Measurements from ENCODE around the gene NLRX1.

DNA sequence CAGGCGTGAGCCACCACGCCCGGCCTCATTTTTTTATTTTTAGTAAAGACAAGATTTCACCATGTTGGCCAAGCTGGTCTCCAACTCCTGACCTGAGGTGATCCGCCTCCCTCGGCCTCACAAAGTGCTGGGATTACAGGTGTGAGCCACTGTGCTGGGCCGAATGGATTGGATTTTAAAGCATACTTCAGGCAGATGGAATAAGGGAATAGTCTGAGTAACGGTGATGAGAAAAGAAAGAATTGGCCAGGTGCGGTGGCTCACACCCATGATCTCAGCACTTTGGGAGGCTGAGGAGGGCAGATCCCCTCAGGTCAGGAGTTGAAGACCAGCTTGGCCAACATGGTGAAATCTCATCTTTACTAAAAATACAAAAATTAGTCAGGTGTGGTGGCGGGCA, 35.5 kb downstream of the NLRX1 start:
- TF ChIP-seq, protein P1, sequence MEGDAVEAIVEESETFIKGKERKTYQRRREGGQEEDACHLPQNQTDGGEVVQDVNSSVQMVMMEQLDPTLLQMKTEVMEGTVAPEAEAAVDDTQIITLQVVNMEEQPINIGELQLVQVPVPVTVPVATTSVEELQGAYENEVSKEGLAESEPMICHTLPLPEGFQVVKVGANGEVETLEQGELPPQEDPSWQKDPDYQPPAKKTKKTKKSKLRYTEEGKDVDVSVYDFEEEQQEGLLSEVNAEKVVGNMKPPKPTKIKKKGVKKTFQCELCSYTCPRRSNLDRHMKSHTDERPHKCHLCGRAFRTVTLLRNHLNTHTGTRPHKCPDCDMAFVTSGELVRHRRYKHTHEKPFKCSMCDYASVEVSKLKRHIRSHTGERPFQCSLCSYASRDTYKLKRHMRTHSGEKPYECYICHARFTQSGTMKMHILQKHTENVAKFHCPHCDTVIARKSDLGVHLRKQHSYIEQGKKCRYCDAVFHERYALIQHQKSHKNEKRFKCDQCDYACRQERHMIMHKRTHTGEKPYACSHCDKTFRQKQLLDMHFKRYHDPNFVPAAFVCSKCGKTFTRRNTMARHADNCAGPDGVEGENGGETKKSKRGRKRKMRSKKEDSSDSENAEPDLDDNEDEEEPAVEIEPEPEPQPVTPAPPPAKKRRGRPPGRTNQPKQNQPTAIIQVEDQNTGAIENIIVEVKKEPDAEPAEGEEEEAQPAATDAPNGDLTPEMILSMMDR (conservative IDR thresholded peaks at IDR 0.05 in 1 of 2, IDR thresholded peaks at IDR 0.05 in 1 of 2; ENCODE audit: low read depth in 1 of 2, low read length in 2 of 2) = no peak
- TF ChIP-seq EZH2 (IDR thresholded peaks at IDR 0.05; ENCODE audit: low read length, missing control alignments) = no peak
